HG03571 (cell line): ENCODE data around the gene SUPT16H.
"Not testable (repeated sequence)": the region's sequence is repeated elsewhere in the genome, so short reads cannot be mapped to it uniquely, and the experiment has no call there.

Experiments
- ATAC-seq: cut with Tn5 transposase; IDR thresholded peaks from one replicate; pipeline ENCODE4 v1.9.1; 2021; ENCODE audit not compliant: unreplicated experiment

The SUPT16H gene

GRCh38 chr14:21383848-21384493, at the start of gene SUPT16H:
TSS of gene SUPT16H (minus strand) at chr14:21384019. CDS start at chr14:21383927, 92 bp downstream.
- ATAC-seq, result peak; percentile 83

GRCh38 chr14:21431126-21431525, 47.3 kb upstream of the SUPT16H start:
- no peak for ATAC-seq

GRCh38 chr14:21428930-21429329, 45.1 kb upstream of the SUPT16H start:
- no peak for ATAC-seq

GRCh38 chr14:21426692-21427091, 42.9 kb upstream of the SUPT16H start:
- no peak for ATAC-seq

GRCh38 chr14:21419528-21419927, 35.7 kb upstream of the SUPT16H start:
- ATAC-seq, result no peak

GRCh38 chr14:21415329-21415728, 31.5 kb upstream of the SUPT16H start:
- no peak for ATAC-seq

- ATAC-seq, result no peak
Measured at GRCh38 chr14:21414137-21414631, 30.4 kb upstream of the SUPT16H start.

GRCh38 chr14:21408147-21408546, 24.3 kb upstream of the SUPT16H start:
- no peak for ATAC-seq

DNA sequence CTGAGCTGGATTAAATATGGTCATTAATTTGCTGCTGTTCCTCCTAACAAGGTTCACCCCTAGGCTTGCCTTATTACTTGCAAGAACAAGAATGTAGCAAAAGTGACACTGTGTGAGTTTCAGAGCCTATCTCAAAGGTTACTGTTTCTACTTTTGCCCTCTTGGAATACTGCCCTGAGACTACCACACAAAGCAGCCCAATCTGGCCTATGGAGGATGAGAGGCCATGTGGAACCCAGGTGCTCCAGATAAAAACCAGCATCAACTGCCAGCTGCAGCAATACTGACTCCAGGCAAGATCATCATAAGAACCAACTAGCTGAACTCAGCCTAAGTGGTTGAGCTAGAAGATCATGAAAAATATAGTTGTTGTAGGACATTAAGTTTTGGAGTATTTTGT, 22.4 kb upstream of the SUPT16H start:
- no peak for ATAC-seq

GRCh38 chr14:21405097-21405496, 21.3 kb upstream of the SUPT16H start:
- ATAC-seq, result no peak

DNA sequence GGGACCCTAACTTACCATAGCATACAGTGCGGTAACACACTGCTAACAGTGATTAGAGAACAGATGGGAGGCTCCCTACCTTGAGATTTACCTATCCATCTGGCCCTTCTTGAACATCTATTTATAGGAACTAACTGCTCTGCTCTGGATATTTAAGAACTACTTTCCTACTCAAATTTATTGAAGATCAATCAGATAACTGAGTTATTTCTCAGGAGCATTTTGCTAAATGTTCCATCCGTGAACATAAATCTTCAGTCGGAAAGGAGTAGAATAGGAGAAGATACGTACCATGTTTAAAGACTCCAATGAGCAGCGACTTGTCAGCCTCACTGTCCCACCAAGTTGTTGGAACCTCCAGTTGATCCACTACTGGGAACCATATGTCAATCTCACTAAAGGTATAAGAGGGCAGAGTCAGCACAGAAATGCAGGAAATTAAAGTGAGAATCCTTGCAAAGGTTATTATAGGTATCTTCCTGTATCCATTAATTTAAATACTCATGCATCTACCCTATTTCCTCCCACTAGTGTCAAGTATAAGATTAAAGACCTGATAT, 15.6 kb upstream of the SUPT16H start:
- no peak for ATAC-seq

DNA sequence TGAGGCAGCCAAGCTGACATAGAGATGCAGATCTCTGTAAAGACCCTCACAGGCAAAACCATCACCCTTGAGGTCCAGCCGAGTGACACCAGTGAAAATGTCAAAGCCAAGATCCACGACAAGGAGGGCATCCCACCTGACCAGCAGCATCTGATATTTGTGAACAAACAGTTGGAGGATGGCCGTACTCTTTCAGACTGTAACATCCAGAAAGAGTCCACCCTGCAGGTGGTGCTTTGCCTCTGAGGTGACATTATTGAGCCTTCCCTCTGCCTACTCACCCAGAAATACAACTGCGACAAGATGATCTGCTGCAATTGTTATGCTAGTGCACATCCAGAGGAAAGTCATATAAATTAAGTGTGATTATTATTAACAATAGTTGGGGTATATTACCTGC, 15.1 kb upstream of the SUPT16H start:
- ATAC-seq, result no peak

- no peak for ATAC-seq
Measured at GRCh38 chr14:21395450-21395849, 11.6 kb upstream of the SUPT16H start.

GRCh38 chr14:21385188-21385904, 1.5 kb upstream of the SUPT16H start:
- no peak for ATAC-seq

- ATAC-seq, result peak; percentile 9
Measured at GRCh38 chr14:21384494-21384851, 654 bp upstream of the SUPT16H start.

DNA sequence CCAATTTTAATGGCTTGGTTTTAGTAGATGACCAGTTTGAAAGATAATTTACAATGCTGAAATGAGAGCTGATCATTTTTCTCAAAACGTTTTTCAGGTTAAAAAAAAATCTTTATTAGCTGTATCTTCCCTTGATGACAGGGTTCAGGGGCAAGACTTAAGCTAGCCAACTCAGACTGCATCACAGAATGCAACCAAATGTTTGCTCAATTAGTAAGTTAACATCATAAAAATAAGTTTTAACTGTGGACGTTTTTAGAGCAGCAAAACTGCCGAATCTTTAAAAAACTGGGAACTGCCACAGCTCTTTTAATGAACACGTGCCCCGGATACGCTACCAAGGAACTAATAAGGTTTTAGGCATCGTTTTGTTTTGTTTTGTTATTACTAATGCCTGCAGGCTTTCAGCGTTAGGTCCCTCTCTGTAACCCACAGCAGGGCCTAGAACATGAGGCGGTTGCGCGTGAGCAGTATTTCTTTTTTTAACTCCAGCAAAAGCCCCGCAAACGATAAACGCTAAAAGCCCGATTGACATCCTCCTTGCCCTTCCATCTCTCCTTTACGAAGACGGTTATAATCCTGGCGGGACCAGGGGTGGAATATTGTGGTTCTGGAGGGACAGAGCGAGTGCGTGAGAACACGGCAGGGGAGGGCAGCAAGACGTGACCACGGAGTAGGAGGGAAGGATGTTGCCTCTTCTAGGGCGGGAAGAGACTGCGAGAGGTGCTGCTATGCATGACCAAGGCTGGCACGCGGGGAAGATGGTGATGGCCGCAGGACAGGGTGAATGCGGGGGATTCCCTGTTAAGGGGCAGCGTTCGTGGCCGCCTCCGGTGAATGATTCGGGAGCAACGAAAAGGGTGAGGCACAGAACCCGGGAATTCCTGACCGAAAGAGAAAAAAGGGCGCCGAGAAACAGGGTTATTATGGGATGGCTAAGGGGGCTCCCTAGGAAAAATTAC, 652 bp downstream of the SUPT16H start:
- ATAC-seq, result peak; percentile 30

GRCh38 chr14:21382095-21382494, 1.7 kb downstream of the SUPT16H start:
- no peak for ATAC-seq

GRCh38 chr14:21379338-21379737, 4.5 kb downstream of the SUPT16H start:
- ATAC-seq, result no peak

DNA sequence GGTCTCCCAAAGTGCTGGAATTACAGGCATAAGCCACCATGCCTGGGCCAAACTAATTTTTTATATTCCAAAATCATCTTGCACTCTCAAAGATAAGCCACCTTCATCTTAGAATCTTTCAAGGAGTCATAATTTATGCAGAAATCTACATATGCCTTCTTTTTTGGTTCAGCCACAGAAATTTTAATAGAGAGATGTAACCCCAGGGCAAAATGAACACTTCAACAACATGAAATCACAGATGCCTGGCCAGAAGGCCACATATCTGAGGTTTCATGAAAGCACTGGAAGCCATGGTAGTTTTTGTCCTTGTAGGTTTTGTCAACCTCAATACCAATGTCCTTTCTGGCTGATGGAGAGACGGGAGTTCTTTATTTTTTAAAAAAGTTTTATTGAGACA, 9.8 kb downstream of the SUPT16H start:
- ATAC-seq, result no peak

- ATAC-seq, result not testable (repeated sequence)
Measured at GRCh38 chr14:21372814-21373213, 11.0 kb downstream of the SUPT16H start.
